Measurements from ENCODE around the gene VPS72. TPM values are rescaled to one million over a fixed set of nuclear protein-coding genes. Genes with fewer than 3 reads are reported as not detected.

VPS72 gene
- total RNA-seq, 1 experiment from 2014 or later = 80.1 TPM

DNA sequence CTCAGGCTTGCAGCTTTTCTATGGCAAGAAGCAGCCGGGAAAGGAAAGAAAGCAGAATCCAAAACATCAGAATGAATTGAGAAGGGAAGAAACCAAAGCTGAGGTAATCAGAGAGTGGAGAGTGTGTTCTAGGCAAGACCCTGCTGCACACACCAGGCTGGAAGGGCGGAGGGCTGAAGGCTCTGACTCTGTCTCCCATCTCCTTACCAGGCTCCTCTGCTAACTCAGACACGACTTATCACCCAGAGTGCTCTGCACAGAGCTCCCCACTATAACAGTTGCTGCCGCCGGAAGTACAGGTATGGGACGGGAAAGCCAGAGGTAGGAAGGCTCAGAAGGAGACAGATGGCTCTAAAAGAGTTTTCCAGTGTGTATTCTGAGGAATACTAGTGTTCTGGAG lies 22.9 kb downstream of the VPS72 start:
- no peak for TF ChIP-seq CTCF (IDR thresholded peaks at IDR 0.05; ENCODE audit: insufficient read depth in 1 of 2, low read depth in 1 of 2, low read length in 1 of 2, severe bottlenecking in 1 of 2, unreplicated experiment in 1 of 2)
- Mint-ChIP-seq H3K9me3 (ENCODE audit: unreplicated experiment) (no peaks in the 10 kb centered on the region), H3K27me3 (ENCODE audit: insufficient read depth, unreplicated experiment) (no peaks in the 10 kb centered on the region), H3K27ac (ENCODE audit: unreplicated experiment) (peak overlapping the region; percentile 96), H3K36me3 (ENCODE audit: insufficient read depth, unreplicated experiment) (peaks cover 52% of the 10 kb centered on the region), H3K4me1 (ENCODE audit: low read depth, unreplicated experiment) (peaks cover 9% of the 10 kb centered on the region), H3K4me3 (ENCODE audit: unreplicated experiment) (peak overlapping the region; percentile 96)
- POLR2A ChIA-PET = interaction anchor here (0.6 to 1.4 kb wide), 3 partner anchors 22 to 106 kb away, joined by 4 to 9 read pairs (median 4); partner anchors contain the start of gene VPS72
- peak overlapping the region; percentile 62 for H3K4me3 ChIP-seq (ENCODE audit: low read depth, low read length)
- no TSS peak for BruUV-seq (replicated peaks)
- CTCF ChIA-PET = interaction anchor here (0.6 kb wide), 1 partner anchor 98 kb away, joined by 3 read pairs; no protein-coding TSS in a partner anchor
- peaks cover 1% of the 10 kb centered on the region; the same call in 1 of the 2 replicates for H3K36me3 ChIP-seq (ENCODE audit: control insufficient read depth, insufficient read depth, low read length)
- no peaks in the 10 kb centered on the region for H3K9me3 ChIP-seq
- H3K4me1 ChIP-seq = no peaks in the 10 kb centered on the region
- no peak for DNase-seq
- intact Hi-C loops (cut with micrococcal nuclease; ENCODE audit: unreplicated experiment) = no loop called here
- H3K27me3 ChIP-seq (replicated peaks; ENCODE audit: control insufficient read depth, insufficient read depth, low read length) = no peaks in the 10 kb centered on the region

DNA sequence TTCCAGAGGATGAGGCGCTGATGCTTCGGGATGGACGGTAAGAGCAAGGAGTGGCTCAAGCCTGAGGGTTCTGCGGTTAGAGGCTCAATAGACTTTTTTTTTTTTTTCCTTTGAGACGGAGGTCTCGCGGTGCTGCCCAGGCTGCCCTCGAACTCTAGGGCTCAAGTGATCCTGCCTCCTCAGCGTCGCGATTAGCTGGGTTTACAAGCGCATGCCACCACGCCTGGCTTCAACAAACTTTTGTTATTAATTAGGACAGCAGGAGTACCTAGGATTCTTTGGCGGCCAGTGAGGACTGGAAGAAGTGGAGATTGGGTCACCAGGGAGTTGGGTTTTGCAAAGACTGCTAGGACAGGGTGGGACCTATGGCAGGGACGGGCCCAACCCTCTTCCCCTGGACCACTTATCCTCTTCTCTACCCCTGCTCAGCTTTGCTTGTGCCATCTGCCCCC lies 23.5 kb downstream of the VPS72 start:
- Histone ChIP-seq H3K4me3 (ENCODE audit: low read depth, low read length) (peak overlapping the region; percentile 62), H3K36me3 (ENCODE audit: control insufficient read depth, insufficient read depth, low read length) (peaks cover 1% of the 10 kb centered on the region; the same call in 1 of the 2 replicates), H3K9me3 (no peaks in the 10 kb centered on the region), H3K27me3 (replicated peaks; ENCODE audit: control insufficient read depth, insufficient read depth, low read length) (no peaks in the 10 kb centered on the region), H3K4me1 (no peaks in the 10 kb centered on the region)
- POLR2A ChIA-PET = interaction anchor here (0.5 to 1.4 kb wide), 7 partner anchors 23 to 119 kb away, joined by 3 to 9 read pairs (median 4); partner anchors contain the start of genes PSMD4 and VPS72
- CTCF ChIA-PET = interaction anchor here (0.6 to 2.2 kb wide), 2 partner anchors 67 to 99 kb away, joined by 3 to 13 read pairs; no protein-coding TSS in a partner anchor
- peaks cover 52% of the 10 kb centered on the region for H3K36me3 Mint-ChIP-seq (ENCODE audit: insufficient read depth, unreplicated experiment)
- BruUV-seq (replicated peaks) = no TSS peak
- H3K4me1 Mint-ChIP-seq (ENCODE audit: low read depth, unreplicated experiment) = peaks cover 9% of the 10 kb centered on the region
- H3K27me3 Mint-ChIP-seq (ENCODE audit: insufficient read depth, unreplicated experiment) = no peaks in the 10 kb centered on the region
- H3K4me3 Mint-ChIP-seq (ENCODE audit: unreplicated experiment) = peak overlapping the region; percentile 96
- DNase-seq = peak in 1 of 2 experiments; percentile 23
- peak overlapping the region; percentile 96 for H3K27ac Mint-ChIP-seq (ENCODE audit: unreplicated experiment)
- H3K9me3 Mint-ChIP-seq (ENCODE audit: unreplicated experiment) = no peaks in the 10 kb centered on the region
- intact Hi-C loops (cut with micrococcal nuclease; ENCODE audit: unreplicated experiment) = no loop called here
- TF ChIP-seq CTCF (IDR thresholded peaks at IDR 0.05; ENCODE audit: insufficient read depth in 1 of 2, low read depth in 1 of 2, low read length in 1 of 2, severe bottlenecking in 1 of 2, unreplicated experiment in 1 of 2) = no peak

GRCh38 chr1:151165738-151166504 lies 24.1 kb downstream of the VPS72 start, which contains the start of the genes LYSMD1 and SCNM1:
Gene LYSMD1, minus strand, starts transcription at chr1:151165902. Its CDS starts 644 bp downstream, at chr1:151165258.
Gene SCNM1, plus strand, starts transcription at chr1:151166144. Its CDS starts 9 bp downstream, at chr1:151166153.
- Mint-ChIP-seq H3K27ac (ENCODE audit: unreplicated experiment) (peak within 1 kb of the TSS; percentile 96), H3K4me3 (ENCODE audit: unreplicated experiment) (peak within 1 kb of the TSS; percentile 96), H3K36me3 (ENCODE audit: insufficient read depth, unreplicated experiment) (peaks cover 52% of the 10 kb centered on the region), H3K27me3 (ENCODE audit: insufficient read depth, unreplicated experiment) (no peaks in the 10 kb centered on the region), H3K9me3 (ENCODE audit: unreplicated experiment) (no peaks in the 10 kb centered on the region), H3K4me1 (ENCODE audit: low read depth, unreplicated experiment) (peaks cover 9% of the 10 kb centered on the region)
- DNase-seq = peak; percentile 95 to 98
- ChIA-PET CTCF (interaction anchor here (2.2 kb wide), 1 partner anchor 66 kb away, joined by 13 read pairs; no protein-coding TSS in a partner anchor), POLR2A (interaction anchor here (0.5 to 1.4 kb wide), 7 partner anchors 23 to 914 kb away, joined by 3 to 9 read pairs (median 4); partner anchors contain the start of genes PSMD4 and VPS72)
- TF ChIP-seq CTCF (IDR thresholded peaks at IDR 0.05; ENCODE audit: insufficient read depth in 1 of 2, low read depth in 1 of 2, low read length in 1 of 2, severe bottlenecking in 1 of 2, unreplicated experiment in 1 of 2) = no peak
- BruUV-seq (replicated peaks) = TSS peak; percentile 74
- peaks cover 1% of the 10 kb centered on the region; the same call in 1 of the 2 replicates for H3K36me3 ChIP-seq (ENCODE audit: control insufficient read depth, insufficient read depth, low read length)
- no peaks in the 10 kb centered on the region for H3K27me3 ChIP-seq (replicated peaks; ENCODE audit: control insufficient read depth, insufficient read depth, low read length)
- intact Hi-C loops (cut with micrococcal nuclease; ENCODE audit: unreplicated experiment) = no loop called here
- H3K4me3 ChIP-seq (ENCODE audit: low read depth, low read length) = peak within 1 kb of the TSS; percentile 62
- H3K4me1 ChIP-seq = no peaks in the 10 kb centered on the region
- H3K9me3 ChIP-seq = no peaks in the 10 kb centered on the region
